ENCODE measurements around the gene BANF2.

The BANF2 gene

DNA sequence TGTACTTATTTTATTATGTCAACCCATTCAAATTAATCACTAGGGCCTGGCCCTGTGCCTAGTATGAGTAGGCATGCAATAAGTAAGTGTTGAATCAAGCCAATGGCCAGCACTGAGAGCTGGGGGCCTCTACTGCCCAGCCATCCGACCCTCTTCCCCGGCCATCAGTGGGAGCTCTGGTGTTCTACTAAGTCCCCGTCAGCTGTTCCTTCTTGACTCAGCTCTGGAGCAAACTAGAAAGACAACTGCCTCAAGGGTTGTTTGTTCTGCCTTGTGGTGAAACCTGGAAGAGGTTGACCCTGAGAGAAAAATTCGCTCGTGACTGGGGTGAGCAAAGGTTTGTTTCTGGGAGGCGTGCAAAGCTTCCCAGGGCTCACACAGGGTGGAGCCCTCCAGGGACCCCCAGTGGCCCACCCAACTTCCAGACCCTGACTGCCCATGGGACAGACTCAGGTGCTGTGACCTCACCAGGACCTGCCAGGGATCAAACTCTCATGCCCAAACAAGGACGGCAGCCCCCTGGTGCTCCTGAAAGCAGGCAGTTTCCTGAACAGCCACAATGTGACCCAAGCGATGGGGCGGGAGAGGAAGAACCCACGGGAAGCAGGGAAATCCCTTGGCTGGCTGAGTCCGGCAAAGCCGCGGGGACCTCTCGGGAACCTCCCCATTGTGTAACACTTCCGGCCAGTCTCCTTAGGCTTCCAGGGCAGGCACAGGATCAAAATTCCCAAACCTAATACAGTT, 50.4 kb downstream of the BANF2 start:
- in situ Hi-C loops (cut with HindIII; ENCODE audit: low sequenced_read_pairs): no loop called here
- no peak for TF ChIP-seq CTCF (IDR thresholded peaks at IDR 0.05; ENCODE audit: low read depth, low read length)
- peak; percentile 26 for DNase-seq (ENCODE audit: low read depth, low spot score)
- H3K4me3 ChIP-seq (ENCODE audit: low read depth, low read length): no peak overlapping the region

DNA sequence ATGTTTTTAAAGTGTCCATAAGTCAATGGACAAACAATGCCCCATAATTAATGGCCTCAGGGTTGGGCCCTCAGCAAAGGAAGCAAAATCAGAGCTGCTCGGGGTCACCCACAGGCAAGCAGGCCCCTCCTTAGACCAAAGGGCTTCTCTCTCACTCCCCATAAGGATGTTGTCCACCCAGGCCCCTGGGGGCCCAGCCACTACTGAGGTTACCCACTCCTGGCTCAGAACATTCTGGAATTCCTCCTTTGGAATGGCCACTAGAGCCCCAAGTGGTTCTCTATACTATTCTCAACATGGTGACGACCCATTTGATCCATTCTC, 50.9 kb downstream of the BANF2 start:
- no peak for DNase-seq (ENCODE audit: low read depth, low spot score)
- no peak overlapping the region for H3K4me3 ChIP-seq (ENCODE audit: low read depth, low read length)
- in situ Hi-C loops (cut with HindIII; ENCODE audit: low sequenced_read_pairs): no loop called here
- TF ChIP-seq CTCF (IDR thresholded peaks at IDR 0.05; ENCODE audit: low read depth, low read length): no peak

DNA sequence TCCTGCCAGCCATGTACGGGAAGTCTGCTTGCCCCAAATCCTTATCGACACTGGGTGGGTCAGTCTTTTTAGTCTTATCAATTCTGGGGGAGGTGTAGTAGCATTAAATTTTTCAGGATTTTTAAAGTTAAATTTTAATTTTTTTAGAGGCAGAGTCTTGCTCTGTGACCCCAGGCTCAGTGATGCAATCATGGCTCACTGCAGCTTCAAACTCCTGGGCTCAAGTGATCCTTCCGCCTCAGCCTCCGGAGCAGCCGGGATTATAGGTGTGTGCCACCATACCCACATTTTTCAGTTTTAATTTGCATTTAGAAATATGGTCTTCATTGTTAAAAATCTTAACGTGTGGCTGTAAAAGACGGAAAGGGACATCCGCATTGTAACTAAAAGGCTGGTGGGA, 51.9 kb downstream of the BANF2 start:
- TF ChIP-seq CTCF (IDR thresholded peaks at IDR 0.05; ENCODE audit: low read depth, low read length): no peak
- no peak overlapping the region for H3K4me3 ChIP-seq (ENCODE audit: low read depth, low read length)
- in situ Hi-C loops (cut with HindIII; ENCODE audit: low sequenced_read_pairs): no loop called here
- DNase-seq (ENCODE audit: low read depth, low spot score): no peak

DNA sequence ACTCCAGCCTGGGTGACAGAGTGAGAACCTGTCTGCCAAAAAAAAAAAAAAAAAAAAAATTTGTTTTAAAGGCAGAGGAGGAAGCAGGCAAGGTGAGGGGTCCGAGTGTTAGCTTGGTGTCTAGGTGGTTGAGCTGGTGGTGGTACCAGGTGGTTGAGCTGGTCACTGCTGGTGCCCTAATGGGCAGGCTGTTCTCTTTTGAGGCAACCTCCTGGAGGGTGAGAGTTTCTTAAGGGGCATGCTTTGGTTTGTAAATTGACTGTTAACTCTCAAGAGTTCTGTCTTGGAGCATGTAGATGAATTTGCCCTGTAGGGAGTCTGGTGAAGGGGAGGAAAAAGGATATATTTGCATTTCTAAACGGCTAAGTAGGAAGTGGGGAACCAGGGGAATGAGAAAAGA, 52.7 kb downstream of the BANF2 start:
- no peak for DNase-seq (ENCODE audit: low read depth, low spot score)
- in situ Hi-C loops (cut with HindIII; ENCODE audit: low sequenced_read_pairs): no loop called here
- no peak for TF ChIP-seq CTCF (IDR thresholded peaks at IDR 0.05; ENCODE audit: low read depth, low read length)
- H3K4me3 ChIP-seq (ENCODE audit: low read depth, low read length): no peak overlapping the region

- DNase-seq (ENCODE audit: low read depth, low spot score): no peak
- TF ChIP-seq CTCF (IDR thresholded peaks at IDR 0.05; ENCODE audit: low read depth, low read length): no peak
- H3K4me3 ChIP-seq (ENCODE audit: low read depth, low read length): no peak overlapping the region
- in situ Hi-C loops (cut with HindIII; ENCODE audit: low sequenced_read_pairs): no loop called here
These were observed 53.8 kb downstream of the BANF2 start for GRCh38 chr20:17753516-17753915.

DNA sequence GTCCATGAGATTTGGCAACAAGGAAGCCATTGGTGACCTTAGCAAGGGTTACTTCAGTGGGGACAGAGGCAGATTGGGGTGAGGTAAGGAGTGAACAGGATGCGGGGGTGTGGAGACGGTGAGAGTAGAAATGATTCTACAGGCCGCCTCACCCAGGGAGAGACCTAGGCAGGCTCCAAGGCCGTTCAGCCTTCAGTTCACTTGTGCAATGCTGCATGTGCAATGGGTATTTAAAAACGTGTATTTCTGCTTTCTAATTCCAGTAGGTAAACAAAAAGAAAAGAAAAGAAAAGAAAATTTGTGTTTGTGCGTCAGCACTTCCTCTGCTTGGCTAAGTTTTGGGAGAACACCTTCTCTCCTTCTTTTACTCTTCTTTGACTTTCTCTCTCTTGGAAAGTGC, 56.8 kb downstream of the BANF2 start:
- in situ Hi-C loops (cut with HindIII; ENCODE audit: low sequenced_read_pairs): no loop called here
- no peak for TF ChIP-seq CTCF (IDR thresholded peaks at IDR 0.05; ENCODE audit: low read depth, low read length)
- H3K4me3 ChIP-seq (ENCODE audit: low read depth, low read length): no peak overlapping the region
- no peak for DNase-seq (ENCODE audit: low read depth, low spot score)

- H3K4me3 ChIP-seq (ENCODE audit: low read depth, low read length): no peak overlapping the region
- in situ Hi-C loops (cut with HindIII; ENCODE audit: low sequenced_read_pairs): no loop called here
- DNase-seq (ENCODE audit: low read depth, low spot score): no peak
- TF ChIP-seq CTCF (IDR thresholded peaks at IDR 0.05; ENCODE audit: low read depth, low read length): no peak
These were observed 57.7 kb downstream of the BANF2 start for GRCh38 chr20:17757496-17757895.
